ENCODE results near the gene HSD17B8.

Gene HSD17B8

DNA sequence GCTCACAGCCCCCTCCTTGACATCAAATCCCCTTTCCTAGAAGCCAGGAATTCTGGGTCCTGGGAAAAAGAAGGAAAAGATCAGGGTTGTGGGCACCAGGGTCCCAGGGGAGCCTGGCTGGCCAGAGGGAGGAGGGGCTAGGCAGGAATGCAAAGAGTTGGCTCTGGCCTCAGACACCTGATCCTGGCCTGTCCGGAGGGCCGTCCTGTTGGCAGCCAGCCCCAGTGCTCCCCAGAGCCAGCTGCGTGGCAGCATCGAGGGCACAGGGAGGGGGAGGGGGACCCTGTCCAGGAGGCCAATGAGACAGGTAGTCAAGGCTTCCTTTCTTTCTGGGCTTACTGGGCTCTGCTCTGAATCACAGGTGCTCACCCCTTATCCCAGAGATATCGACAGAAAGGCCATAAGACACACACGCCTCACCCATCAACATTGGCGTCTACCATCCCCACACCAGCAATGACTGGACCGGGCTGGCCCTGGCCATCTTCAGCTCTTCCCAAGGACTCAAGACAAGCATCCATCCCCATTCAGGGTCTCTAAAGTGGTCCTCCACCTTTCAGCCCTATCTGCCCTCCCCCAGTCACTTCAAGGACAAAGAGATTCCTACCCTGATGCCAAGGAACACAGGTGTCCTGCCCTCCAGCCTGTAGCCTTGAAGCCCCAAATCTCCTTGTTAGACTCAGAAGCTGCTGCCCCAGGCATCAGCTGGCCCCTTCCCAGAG is 12.9 kb upstream of the HSD17B8 start:
- DNase-seq (ENCODE audit: low spot score), result no peak

DNA sequence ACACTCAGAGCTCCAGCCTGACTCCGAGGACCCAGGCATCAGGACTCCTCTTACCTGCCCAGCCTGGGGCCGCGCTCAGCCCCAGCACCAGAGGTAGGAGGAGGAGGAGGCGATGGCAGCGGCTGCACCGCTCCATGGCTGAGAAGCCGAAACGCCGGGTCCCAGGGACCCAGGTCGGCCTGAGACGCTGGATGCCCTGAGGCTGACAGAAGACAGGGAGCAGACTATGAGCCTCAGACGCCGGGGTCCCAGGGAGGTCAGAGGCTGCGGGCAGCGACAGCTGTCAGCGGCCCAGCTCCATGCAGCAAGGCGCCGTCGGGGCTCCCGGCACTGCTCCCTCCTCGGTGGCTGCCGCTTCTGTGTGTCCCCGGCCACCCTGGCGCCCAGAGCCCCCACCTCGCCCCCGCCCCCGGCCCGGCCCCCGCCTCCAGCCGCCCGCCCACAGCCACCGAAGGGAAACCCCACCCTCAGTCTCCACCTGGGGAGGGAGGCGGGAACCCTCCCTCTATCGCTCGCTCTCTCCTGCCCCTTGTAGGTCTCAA is 12.3 kb upstream of the HSD17B8 start, which contains the start of gene COL11A2:
Gene COL11A2, minus strand, starts transcription at position 363 of the 542 bp plus-strand sequence. Its CDS starts 227 bp downstream, at position 136.
- no peak for DNase-seq (ENCODE audit: low spot score)

DNA sequence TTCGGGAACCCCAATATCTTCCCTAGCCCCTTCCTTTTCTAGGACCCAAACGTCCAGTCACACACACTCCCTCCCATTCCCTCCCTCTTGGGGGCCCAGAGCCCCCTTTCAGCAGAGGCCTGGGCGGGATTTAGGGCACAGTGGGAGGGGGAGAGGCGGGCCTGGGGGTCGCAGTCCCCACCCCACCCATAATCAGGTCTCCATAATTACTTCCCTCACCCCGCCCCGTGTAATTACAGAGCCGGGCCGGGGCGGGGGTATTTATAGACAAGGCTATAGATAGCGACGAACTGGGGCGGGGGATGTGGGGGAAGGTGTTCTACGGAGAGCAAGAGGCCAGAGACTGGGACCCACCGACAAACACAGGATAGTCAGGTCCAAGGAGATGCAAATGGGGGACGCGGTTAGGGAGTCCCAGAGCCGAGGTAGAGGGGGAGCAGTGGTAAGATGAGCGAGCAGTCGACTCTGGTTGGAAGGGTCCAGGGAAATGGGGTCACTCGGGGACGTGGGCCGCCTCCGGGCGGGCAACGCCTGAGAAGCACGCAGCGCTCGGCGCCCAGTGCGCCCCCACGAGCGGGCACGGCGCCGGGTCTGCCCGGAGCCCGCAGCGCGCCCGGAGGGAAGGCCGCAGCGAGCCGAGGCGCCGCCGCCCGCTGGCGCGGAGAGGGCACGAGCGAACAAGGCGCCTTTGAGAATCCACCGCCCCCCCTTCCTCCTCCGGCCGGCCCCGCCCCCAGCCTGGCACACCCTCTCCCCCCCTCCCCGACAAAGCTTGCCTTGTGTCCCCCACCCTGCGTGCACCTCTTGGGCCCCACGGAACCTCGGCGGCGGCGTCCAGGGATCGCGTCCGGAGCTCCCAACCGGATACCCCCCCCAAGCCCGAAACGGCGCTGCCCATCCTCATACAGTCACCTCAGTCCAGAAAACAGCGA is 11.5 kb upstream of the HSD17B8 start:
- no peak for DNase-seq (ENCODE audit: low spot score)

DNA sequence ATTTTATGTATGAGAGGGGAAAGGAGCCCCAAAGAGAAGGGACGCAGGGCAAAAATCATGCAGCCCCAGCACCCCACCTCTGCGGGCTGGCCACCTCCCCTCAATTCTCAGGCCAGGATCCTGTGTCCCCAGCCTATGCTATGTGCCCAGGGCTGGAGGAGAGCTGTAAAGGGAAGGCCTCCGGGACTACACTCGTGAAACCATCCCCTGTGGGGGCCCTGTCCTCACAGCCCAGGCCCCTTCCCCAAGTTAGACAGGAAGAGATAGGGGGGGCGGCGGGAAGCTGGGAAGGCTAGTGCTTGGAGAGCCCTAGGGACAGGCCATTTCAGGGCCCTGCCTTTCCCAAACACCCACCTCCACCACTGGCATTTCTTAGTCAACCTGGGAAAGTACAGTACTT is 10.8 kb upstream of the HSD17B8 start:
- DNase-seq (ENCODE audit: low spot score), result no peak

DNA sequence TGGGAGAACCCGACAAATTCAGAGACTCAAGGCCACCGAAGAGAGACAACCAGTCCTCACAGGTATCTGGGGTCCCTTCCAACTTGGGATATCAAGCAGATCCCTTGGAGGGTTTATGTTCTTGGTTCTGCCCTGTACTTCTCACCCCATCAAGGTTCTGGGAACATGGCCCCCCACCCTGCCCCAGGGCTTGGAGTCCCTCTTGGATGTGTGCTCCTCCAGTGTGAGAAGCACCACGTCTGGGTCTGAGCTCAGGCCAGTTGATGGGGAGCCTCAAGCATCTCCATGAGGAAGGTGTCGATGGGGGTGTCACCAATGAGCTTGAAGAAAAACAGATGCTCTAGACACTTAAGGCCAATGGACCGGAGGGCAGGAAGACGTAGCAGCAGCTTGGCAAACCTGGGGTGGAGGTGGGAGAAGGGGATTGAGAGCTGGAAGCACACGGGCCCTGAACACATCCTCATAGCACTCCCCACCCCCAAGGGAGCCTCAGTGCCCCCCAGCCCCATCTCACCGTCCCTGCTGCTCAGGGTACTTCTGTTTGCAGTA is 9.9 kb upstream of the HSD17B8 start:
- DNase-seq (ENCODE audit: low spot score), result no peak

DNA sequence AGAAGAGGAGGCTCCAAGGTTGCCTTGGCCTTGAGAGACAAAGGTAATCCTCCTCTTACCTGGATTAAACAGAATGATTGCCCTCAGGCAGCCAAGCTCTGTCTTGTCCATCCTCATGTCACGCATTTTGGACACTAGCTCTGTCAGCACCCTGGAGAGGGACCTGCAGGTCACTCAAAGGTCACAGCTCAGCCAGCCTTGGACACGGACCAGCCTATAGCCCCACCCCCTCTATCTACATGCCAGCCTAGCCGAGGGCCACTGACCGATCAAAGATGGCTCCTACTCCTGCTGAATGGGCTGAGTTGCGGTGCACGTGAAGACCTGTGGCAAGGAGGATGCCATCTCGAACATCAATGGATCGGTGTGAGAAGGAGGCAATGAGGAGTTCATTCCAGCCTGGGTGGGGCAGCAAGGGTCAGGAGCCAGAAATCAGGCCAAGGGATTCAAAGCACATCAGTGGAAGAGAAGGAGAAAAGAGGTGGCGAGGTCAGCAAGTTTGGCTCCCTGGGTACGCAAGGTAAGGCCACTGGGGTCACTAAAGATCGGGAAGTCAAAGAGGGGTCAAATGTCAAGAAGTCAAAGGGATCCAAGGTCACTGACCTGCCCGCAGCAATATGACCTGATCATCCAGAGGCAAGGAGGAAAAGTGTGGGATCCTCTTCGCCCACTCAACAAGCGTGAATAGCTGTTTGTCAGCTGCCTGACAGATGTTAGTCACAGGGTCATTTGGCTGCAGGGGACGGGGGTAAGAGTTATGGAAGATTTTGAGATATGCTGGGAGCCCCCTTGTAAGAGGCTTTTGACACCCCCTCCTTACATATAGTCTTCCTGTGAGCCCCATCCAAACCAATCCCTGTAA is 8.9 kb upstream of the HSD17B8 start:
- DNase-seq (ENCODE audit: low spot score), result no peak

DNA sequence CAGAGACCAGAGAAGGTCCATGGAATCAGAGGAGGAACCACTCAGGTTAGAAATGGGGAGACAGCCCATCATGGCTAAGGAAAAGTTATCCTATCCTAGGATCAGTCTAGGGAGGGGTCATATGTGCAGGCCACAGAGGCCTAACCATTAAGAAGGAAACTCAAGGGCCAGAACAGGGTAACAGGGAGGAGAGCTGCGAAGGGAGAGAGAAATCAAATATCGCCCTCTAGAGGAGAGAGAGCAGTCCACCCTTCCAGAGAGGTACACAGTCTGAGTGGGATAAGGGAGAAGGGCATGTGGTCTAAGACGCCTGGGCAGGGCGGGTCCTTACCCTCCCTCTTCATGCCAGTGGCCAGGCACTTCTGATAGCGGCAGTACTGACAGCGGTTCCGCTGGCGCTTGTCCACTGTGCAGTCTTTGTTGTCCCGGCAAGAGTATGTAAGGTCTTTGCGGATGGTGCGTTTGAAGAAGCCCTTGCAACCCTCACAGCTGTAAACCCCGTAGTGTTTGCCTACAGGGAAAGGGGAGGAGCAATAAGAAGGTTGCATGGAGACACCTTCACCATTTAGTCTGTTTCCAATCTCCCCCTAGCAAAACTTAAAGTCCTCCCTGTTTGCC is 6.9 kb upstream of the HSD17B8 start:
- peak; percentile 61 for DNase-seq (ENCODE audit: low spot score)

DNA sequence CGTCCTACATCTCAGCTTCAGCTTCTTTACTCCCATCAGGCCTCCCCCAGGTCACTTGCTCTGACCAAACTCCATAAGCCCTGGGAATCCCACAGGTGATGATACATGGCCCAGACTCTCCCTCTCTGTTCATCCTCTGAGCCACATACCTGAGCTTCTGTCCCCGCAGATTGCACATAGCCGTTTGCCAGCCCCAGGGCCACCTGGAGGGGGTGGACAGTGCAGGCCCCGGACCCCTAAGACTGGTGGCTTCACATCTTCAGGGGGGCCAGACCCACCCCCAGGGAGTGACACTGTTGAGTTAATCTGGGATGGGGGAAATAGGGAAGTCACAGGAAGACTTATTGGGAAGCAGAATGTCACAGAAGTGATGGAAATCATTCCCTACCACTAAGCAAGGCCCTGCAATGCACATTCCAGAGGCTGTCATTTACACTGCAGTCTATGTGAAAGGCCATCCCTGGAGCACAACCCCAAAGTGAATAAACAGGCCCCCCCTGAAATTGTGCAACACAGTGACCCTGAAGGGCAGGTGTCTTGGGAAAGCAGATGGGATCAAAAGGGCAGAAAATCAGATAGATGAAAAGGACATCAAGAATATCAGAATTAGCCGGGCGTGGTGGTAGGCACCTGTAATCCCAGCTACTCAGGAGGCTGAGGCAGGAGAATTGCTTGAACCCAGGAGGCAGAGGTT is 6.1 kb upstream of the HSD17B8 start:
- DNase-seq (ENCODE audit: low spot score), result no peak

DNA sequence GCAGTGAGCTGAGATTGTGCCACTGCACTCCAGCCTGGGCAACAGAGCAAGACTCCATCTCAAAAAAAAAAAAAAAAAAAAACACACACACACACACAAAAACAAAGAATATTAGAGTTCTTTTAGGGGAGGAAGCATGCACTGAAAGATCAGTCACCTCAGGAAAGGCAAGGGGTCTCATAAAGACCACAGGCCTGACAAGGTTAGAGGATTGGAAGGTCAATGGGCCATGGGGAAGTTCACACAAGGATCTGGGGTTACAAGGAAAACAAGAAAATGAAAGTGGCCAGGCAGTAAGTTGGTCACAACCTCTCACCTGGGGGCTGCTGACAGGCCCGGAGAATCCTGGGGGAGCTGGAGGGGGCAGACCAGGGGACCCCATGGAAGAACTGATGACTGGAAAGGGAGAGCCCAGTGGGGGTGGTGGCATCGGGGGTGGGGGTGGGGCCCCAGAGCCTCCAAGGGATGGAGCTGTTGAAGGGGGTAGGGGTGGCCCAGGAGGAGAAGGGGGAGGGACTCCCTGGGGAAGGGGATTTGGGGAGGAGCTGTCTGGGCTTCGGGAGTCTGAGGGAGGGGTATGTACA is 5.5 kb upstream of the HSD17B8 start:
- no peak for DNase-seq (ENCODE audit: low spot score)

DNA sequence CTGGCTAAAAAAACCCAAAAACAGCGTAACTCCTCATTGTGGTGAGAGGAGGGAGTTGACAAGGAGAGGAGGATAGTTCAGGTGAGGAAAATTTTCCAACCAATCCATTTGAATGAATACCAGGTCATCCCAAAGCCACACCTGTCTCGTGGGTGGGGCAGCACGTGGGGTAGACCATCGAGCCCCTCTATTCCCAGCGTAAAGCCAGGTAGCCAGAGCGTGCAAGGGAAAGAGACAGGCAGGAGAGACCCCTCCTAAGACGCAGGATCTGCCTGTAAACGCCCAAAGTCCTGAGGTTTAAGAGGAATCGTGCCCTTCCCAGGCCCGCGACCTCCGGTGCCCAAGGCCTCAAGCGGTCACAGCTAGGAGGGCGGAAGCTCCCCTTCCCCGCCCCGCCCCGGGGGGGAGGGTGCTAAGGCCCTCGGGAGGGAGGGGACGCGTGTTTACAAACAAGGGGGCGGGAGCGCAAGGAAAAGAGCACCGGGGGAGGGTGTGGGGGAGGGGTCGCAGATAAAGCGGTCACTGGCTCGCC is 4.7 kb upstream of the HSD17B8 start:
- DNase-seq (ENCODE audit: low spot score), result peak; percentile 72

DNA sequence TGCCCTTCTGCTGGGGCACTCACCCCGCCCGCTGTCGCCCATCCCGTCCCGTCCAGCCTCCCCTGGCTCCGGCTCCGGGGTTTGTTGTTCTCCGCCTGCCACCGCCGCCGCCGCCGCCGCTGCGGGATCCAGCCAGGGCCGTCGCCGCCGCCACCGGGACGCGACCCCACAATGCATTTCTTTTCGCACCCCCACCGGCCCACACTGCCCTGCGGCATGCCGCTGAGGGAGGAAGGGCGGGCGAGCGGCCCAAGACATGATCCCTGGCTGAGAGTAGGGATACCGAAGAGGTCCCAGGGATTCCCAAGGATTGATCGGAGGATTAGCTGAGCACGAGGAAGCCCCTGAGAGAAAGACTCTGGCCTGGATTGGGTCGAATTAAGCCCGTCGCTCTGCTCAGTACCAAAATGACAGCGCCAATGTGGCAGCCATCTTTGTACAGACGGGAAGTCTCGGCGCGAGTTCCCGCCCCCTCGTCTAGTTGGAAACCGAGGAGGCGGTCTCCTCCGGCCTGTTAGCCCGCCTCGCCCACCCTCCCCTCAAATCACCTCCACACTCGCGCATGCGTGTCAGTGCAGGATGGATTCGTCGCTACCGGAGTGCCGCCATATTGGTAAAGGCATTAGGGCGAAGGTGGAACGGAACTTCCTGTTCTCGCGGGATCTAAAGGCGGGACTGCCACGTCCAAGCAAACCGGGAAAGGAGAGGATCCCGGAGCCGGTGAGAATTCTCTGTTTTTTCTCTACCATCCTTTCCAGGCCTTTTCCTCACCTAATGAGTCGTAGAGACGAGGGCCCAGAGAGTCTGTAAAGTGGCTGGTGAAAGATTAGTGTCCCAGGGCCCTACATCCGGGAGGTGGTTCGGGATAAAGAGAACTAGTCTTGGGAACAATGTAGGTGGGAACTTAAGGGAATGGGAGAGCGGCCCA is 4.0 kb upstream of the HSD17B8 start, which contains the start of the genes RXRB and SLC39A7:
Gene RXRB, minus strand, starts transcription at position 447 of the 928 bp plus-strand sequence. Its CDS starts 189 bp downstream, at position 258.
Gene SLC39A7, plus strand, starts transcription at position 649 of the 928 bp plus-strand sequence. CDS start 379 bp downstream, outside the sequence.
- peak; percentile 99 for DNase-seq (ENCODE audit: low spot score)

DNA sequence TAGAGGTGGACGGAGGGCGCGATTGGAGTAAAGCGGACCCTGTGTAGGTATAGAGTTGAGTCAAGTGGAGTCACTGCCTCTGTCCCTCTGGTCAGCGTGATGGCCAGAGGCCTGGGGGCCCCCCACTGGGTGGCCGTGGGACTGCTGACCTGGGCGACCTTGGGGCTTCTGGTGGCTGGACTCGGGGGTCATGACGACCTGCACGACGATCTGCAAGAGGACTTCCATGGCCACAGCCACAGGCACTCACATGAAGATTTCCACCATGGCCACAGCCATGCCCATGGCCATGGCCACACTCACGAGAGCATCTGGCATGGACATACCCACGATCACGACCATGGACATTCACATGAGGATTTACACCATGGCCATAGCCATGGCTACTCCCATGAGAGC is 3.3 kb upstream of the HSD17B8 start:
- DNase-seq (ENCODE audit: low spot score), result no peak

DNA sequence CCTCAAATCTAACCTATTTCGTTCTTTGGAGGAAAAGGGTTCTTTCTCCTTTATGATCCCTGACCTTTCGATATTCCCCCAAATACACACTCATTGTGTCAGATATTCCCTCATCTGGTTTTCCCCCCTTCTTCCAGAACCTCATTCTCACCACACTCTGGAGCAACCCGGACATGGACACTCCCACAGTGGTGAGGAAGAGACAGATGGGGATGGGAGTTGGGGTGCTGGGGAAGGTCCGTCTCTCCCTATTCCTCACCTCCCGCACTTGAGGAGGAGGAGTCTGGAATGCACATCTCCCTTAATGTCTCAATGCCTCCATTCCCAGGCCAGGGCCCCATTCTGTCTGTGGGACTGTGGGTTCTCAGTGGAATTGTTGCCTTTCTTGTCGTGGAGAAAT is 2.5 kb upstream of the HSD17B8 start:
- no peak for DNase-seq (ENCODE audit: low spot score)

DNA sequence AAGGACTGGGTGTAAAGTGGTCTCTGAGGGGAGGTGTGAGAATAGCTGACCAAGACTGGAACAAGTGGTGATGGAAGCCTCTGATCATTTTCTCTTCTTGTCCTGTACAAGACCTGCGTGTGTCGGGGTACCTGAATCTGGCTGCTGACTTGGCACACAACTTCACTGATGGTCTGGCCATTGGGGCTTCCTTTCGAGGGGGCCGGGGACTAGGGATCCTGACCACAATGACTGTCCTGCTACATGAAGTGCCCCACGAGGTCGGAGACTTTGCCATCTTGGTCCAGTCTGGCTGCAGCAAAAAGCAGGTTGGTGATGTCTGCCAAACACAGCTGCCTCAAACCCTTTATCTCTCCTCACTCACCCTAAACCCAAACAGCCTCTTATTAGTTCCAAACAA is 1.7 kb upstream of the HSD17B8 start:
- no peak for DNase-seq (ENCODE audit: low spot score)

DNA sequence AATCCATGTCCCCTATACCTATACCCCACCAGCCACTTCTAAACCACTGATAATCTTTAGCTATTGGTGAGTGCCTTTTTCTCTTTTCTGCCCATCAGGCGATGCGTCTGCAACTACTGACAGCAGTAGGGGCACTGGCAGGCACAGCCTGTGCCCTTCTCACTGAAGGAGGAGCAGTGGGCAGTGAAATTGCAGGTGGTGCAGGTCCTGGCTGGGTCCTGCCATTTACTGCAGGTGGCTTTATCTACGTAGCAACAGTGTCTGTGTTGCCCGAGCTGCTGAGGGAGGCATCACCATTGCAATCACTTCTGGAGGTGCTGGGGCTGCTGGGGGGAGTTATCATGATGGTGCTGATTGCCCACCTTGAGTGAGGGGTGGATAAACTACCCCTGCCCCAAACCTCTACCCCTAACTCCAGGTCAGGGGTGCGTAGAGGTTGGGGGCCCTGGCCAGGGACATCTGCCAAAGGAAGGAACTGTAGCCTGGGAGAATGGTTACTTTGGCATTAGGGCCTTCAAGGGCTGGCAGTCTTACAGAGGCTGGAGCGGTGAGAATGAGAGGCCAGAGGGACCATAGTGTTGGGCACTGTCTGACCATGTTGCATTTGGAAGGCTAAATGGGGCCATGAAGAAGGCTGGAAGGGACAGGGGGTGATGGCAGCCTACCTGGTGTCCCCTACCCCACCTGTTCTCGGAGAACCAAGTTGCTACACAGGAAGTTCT is 851 bp upstream of the HSD17B8 start:
- no peak for DNase-seq (ENCODE audit: low spot score)

DNA sequence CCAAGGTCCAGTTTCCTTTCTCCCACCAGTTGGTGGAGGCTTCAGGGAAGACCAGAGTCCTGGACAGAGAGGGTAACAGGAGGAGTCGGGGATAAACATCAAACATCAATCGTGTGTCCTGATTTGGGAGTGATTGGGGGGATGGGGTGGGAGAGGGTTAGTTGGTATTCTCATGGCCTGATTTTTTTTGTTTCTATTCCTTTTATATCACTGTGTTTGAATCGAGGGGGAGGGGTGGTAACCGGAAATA is 365 bp upstream of the HSD17B8 start:
- DNase-seq (ENCODE audit: low spot score), result no peak

DNA sequence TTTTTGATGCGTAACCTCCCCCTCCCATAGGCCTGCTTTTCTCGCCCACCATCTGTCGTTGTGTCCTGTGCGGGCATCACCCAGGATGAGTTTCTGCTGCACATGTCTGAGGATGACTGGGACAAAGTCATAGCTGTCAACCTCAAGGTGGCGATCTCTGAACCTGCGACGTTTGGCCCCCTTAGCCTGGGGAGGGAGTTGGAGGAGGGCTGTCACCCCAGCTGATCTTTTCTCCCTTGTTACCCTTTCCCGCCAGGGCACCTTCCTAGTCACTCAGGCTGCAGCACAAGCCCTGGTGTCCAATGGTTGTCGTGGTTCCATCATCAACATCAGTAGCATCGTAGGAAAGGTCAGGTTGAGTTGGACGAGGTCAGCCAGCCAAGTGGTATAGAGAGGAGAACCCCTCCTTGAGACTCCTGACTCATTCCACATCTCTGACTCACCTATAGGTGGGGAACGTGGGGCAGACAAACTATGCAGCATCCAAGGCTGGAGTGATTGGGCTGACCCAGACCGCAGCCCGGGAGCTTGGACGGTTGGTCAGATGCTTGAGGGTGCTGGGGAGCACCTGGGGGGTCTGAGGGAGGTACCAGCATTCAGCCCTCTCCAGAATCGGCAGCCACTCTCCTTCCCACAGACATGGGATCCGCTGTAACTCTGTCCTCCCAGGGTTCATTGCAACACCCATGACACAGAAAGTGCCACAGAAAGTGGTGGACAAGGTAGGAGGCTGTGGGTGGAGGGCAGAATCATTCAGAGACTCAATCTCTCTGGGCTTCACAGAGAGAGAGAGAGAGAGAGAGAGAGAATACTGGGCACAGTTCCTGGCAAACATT is 954 bp downstream of the HSD17B8 start:
- DNase-seq (ENCODE audit: low spot score), result peak; percentile 87

Data from kidney tubule cell (primary cell).